Endothelial cell of umbilical vein (primary cell): ENCODE data around the gene STYX. TPM values are rescaled to one million over a fixed set of nuclear protein-coding genes. Genes with fewer than 3 reads are reported as not detected.
"Not testable (repeated sequence)": the region's sequence is repeated elsewhere in the genome, so short reads cannot be mapped to it uniquely, and the experiment has no call there.

Source experiments
- BruUV-seq: library from RNA; stranded (reverse); fragments of 400-500 nt; replicated peaks from 2 replicates; lab custom pipeline; 2021; lab: Mats Ljungman, UMichigan
- CTCF ChIA-PET: fragments of 300-600, 350-600 bp; sonication (Branson Sonifier 250); formaldehyde crosslinking; loops from one replicate; lab custom pipeline; 2021; ENCODE audit warnings: antibody characterized with exemption, inconsistent platforms; lab: Charles Lee
- POLR2A ChIA-PET: fragments of 300-600, 350-600 bp; sonication (Branson Sonifier 250); formaldehyde crosslinking; loops from one replicate; lab custom pipeline; 2021; ENCODE audit warnings: antibody characterized with exemption, inconsistent platforms; lab: Charles Lee
- DNase-seq: peaks from one replicate; pipeline ENCODE4 v3.0.0-alpha.2; 2011; ENCODE audit warnings: low read depth, low spot score
- FAIRE-seq: peaks from 2 replicates; lab custom pipeline; 2011; peaks lifted over from hg19 to GRCh38; lab: Jason Lieb, UNC
- H2AFZ ChIP-seq: 2 replicates; pipeline ENCODE4 v1.6.0; 2012; ENCODE audit warnings: low read depth, low read length, control low read depth, inconsistent platforms
- H3K27ac ChIP-seq: 2 replicates; pipeline ENCODE4 v1.5.1; 2011; ENCODE audit warnings: low read depth, mild to moderate bottlenecking, control low read depth, low read length, moderate library complexity; ENCODE audit not compliant: insufficient read depth
- H3K27me3 ChIP-seq, 2 experiments: 2 replicates each; pipeline versions ENCODE4 v1.6.0 to v1.6.1; 2011; ENCODE audit warnings: low read length in 2 of 2, mixed read lengths in 1 of 2; ENCODE audit not compliant: control insufficient read depth in 2 of 2, insufficient read depth in 2 of 2
- H3K36me3 ChIP-seq, 2 experiments: 2 replicates in 1 of 2; 3 replicates in 1 of 2; pipeline ENCODE4 v1.5.1; 2011; ENCODE audit warnings: low read length in 2 of 2, mild to moderate bottlenecking in 1 of 2, moderate library complexity in 1 of 2; ENCODE audit not compliant: control insufficient read depth in 2 of 2, insufficient read depth in 2 of 2; ENCODE audit errors: extremely low read depth in 1 of 2
- H3K4me1 ChIP-seq: 3 replicates; pipeline ENCODE4 v1.5.1; 2011; ENCODE audit warnings: mild to moderate bottlenecking, low read length; ENCODE audit not compliant: control insufficient read depth, insufficient read depth; ENCODE audit errors: extremely low read depth
- H3K4me2 ChIP-seq: 2 replicates; pipeline ENCODE4 v1.6.1; 2011; ENCODE audit warnings: low read length, control low read depth, mixed read lengths; ENCODE audit not compliant: insufficient read depth
- H3K4me3 ChIP-seq, 3 experiments: fragments of 200-600 bp in 1 of 3; sonication (generic), shearing (Covaris generic) in 1 of 3; replicated peaks in 1 of 3; 2 replicates each; pipeline ENCODE4 v1.5.1; 2011 to 2016; ENCODE audit warnings: control low read depth in 3 of 3, low read length in 3 of 3, mild to moderate bottlenecking in 2 of 3, inconsistent platforms in 1 of 3, low read depth in 1 of 3, moderate library complexity in 1 of 3; ENCODE audit not compliant: insufficient read depth in 1 of 3
- H3K79me2 ChIP-seq: 2 replicates; pipeline ENCODE4 v1.6.0; 2012; ENCODE audit warnings: low read length, inconsistent platforms; ENCODE audit not compliant: control insufficient read depth, insufficient read depth
- H3K9ac ChIP-seq: replicated peaks from 2 replicates; pipeline ENCODE3; 2011; ENCODE audit warnings: low read length, control low read depth; ENCODE audit not compliant: insufficient read depth; ENCODE audit errors: extremely low read depth
- H3K9me1 ChIP-seq: replicated peaks from 3 replicates; pipeline ENCODE4 v1.6.0; 2011; ENCODE audit warnings: mild to moderate bottlenecking, low read length; ENCODE audit not compliant: control insufficient read depth, insufficient read depth; ENCODE audit errors: extremely low read depth
- H3K9me3 ChIP-seq: replicated peaks from 2 replicates; pipeline ENCODE4 v1.5.1; 2012; ENCODE audit warnings: low read length, inconsistent platforms; ENCODE audit not compliant: control insufficient read depth, insufficient read depth
- H4K20me1 ChIP-seq: replicated peaks from 2 replicates; pipeline ENCODE3; 2011; ENCODE audit warnings: mild to moderate bottlenecking, low read length; ENCODE audit not compliant: control insufficient read depth, insufficient read depth; ENCODE audit errors: extremely low read depth
- CTCF ChIP-seq, 2 donors: IDR thresholded peaks; 1 replicate in 1 of 2; 2 replicates in 1 of 2; pipeline ENCODE4 v1.5.1; 2011; ENCODE audit warnings: low read length in 2 of 2, mild to moderate bottlenecking in 2 of 2, moderate library complexity in 2 of 2, control low read depth in 1 of 2, inconsistent platforms in 1 of 2, low read depth in 1 of 2; ENCODE audit not compliant: insufficient read depth in 1 of 2; ENCODE audit errors: extremely low read depth in 1 of 2
- EZH2 ChIP-seq: IDR thresholded peaks from 2 replicates; pipeline ENCODE4 v1.6.1; 2012; ENCODE audit warnings: borderline replicate concordance, low read depth, mild to moderate bottlenecking, moderate library complexity, low read length, inconsistent platforms; ENCODE audit not compliant: severe bottlenecking
- FOS ChIP-seq: IDR thresholded peaks from 2 replicates; pipeline ENCODE4 v1.6.1; 2011; ENCODE audit warnings: mild to moderate bottlenecking, low read length, moderate library complexity, borderline replicate concordance; ENCODE audit not compliant: insufficient read depth
- GATA2 ChIP-seq: IDR thresholded peaks from 2 replicates; pipeline ENCODE4 v1.7.0; 2011; ENCODE audit warnings: low read depth, mild to moderate bottlenecking, moderate library complexity, mixed read lengths, low read length; ENCODE audit not compliant: insufficient read length, insufficient read depth
- JUN ChIP-seq: IDR thresholded peaks from 2 replicates; pipeline ENCODE4 v1.6.1; 2011; ENCODE audit warnings: borderline replicate concordance, low read depth; ENCODE audit not compliant: insufficient read length, insufficient read depth
- MAX ChIP-seq: IDR thresholded peaks from 2 replicates; pipeline ENCODE4 v1.6.1; 2011; ENCODE audit not compliant: insufficient read depth, insufficient read length
- MYC ChIP-seq: IDR thresholded peaks from one replicate; pipeline ENCODE4 v1.6.1; 2011; ENCODE audit warnings: mild to moderate bottlenecking, low read depth, low read length
- POLR2A ChIP-seq: IDR thresholded peaks from 2 replicates; pipeline ENCODE4 v1.6.1; 2012; ENCODE audit warnings: low read depth, mild to moderate bottlenecking, control low read depth, low read length
- POLR2AphosphoS5 ChIP-seq: IDR thresholded peaks from 2 replicates; pipeline ENCODE4 v1.6.1; 2012; ENCODE audit warnings: low read depth, mild to moderate bottlenecking, control low read depth, low read length, moderate library complexity; ENCODE audit not compliant: insufficient read depth
- dilution Hi-C: fragments of 300-500 bp; cut with MboI; formaldehyde crosslinking; loops from one replicate; pipeline ENCODE4 v1.15.0; 2019; ENCODE audit warnings: low sequenced_read_pairs; ENCODE audit not compliant: extremely low pct_ligation_motif_present
- intact Hi-C: fragments of 100-400 bp; cut with micrococcal nuclease; formaldehyde crosslinking; loops from one replicate; pipeline ENCODE4 v1.10.0; 2022
- polyA plus RNA-seq, 4 experiments: library from polyadenylated mRNA; depleted of rRNA in 3 of 4; stranded (reverse) in 3 of 4; unstranded in 1 of 4; fragments of >200 nt; gene quantifications; 2 replicates each; pipeline versions ENCODE4 v1.2.1 to v1.2.3, GENCODE V29; 2011 to 2012; ENCODE audit warnings: missing spikeins in 1 of 4
- total RNA-seq: library from RNA; stranded (reverse); gene quantifications from 2 replicates; pipeline ENCODE4 v1.2.3, GENCODE V29; 2021

The STYX gene
- total and polyA plus RNA-seq, 2 donors (not counting 3 experiments of a cell fraction or from before 2014, with no cell fraction given) = 6.2 to 21.3 TPM

GRCh38 chr14:52724360-52724644 is 5.7 kb upstream of the STYX start:
- Histone ChIP-seq H3K79me2 (peaks cover 4% of the 10 kb centered on the region), H3K36me3 (peaks cover 18 to 33% of the 10 kb centered on the region in 2 experiments), H3K4me3 (no peak overlapping the region), H4K20me1 (no peaks in the 10 kb centered on the region), H3K9me3 (no peaks in the 10 kb centered on the region), H3K9ac (no peak overlapping the region), H3K9me1 (no peaks in the 10 kb centered on the region), H2AFZ (no peak overlapping the region), H3K4me1 (no peaks in the 10 kb centered on the region), H3K27me3 (no peaks in the 10 kb centered on the region), H3K27ac (no peak overlapping the region), H3K4me2 (no peak overlapping the region)
- FAIRE-seq (no peak), DNase-seq (no peak)
- ChIA-PET POLR2A (no interaction called here), CTCF (interaction anchor here (1.6 to 3.2 kb wide), 3 partner anchors 13 to 330 kb away, joined by 3 to 13 read pairs (median 11); no protein-coding TSS in a partner anchor)
- TF ChIP-seq GATA2 (no peak), POLR2A (no peak), FOS (no peak), MYC (no peak), MAX (no peak), POLR2AphosphoS5 (no peak), JUN (no peak), CTCF (IDR thresholded peaks at IDR 0.05; ENCODE audit: extremely low read depth in 1 of 2, insufficient read depth in 1 of 2, low read depth in 1 of 2, low read length in 2 of 2) (no peak), EZH2 (no peak)
- intact Hi-C loops = no loop called here
- dilution Hi-C loops = no loop called here
- BruUV-seq = no TSS peak

- H3K4me3 ChIP-seq, H4K20me1 ChIP-seq, H3K9me3 ChIP-seq, intact Hi-C loops, FAIRE-seq, BruUV-seq, H3K4me1 ChIP-seq, H3K27ac ChIP-seq, DNase-seq, H3K9ac ChIP-seq, H3K4me2 ChIP-seq, dilution Hi-C loops, H3K27me3 ChIP-seq, H3K9me1 ChIP-seq, H2AFZ ChIP-seq: not testable (repeated sequence)
- H3K79me2 ChIP-seq = peaks cover 18% of the 10 kb centered on the region
- peaks cover 10 to 26% of the 10 kb centered on the region in 2 experiments for H3K36me3 ChIP-seq
- ChIA-PET CTCF (interaction anchor here (1.6 kb wide), 1 partner anchor 11 kb away, joined by 3 read pairs; no protein-coding TSS in a partner anchor), POLR2A (interaction anchor here (0.9 kb wide), 1 partner anchor 11 kb away, joined by 5 read pairs; no protein-coding TSS in a partner anchor)
Observed at GRCh38 chr14:52727509-52727908, 2.5 kb upstream of the STYX start.

GRCh38 chr14:52729035-52729434 is 931 bp upstream of the STYX start:
- ChIA-PET CTCF (interaction anchor here (0.9 kb wide), 1 partner anchor 232 kb away, joined by 5 read pairs; no protein-coding TSS in a partner anchor), POLR2A (interaction anchor here (0.5 to 1.2 kb wide), 3 partner anchors 15 to 62 kb away, joined by 3 to 8 read pairs (median 3); partner anchors contain the start of gene GNPNAT1)
- H2AFZ ChIP-seq, H3K4me1 ChIP-seq, H3K27ac ChIP-seq, H3K9me1 ChIP-seq, H3K9ac ChIP-seq, H3K4me2 ChIP-seq, FAIRE-seq, H3K27me3 ChIP-seq, BruUV-seq, H4K20me1 ChIP-seq, dilution Hi-C loops, H3K4me3 ChIP-seq, H3K9me3 ChIP-seq, DNase-seq: not testable (repeated sequence)
- Histone ChIP-seq H3K79me2 (peaks cover 19% of the 10 kb centered on the region), H3K36me3 (peaks cover 4 to 16% of the 10 kb centered on the region in 2 experiments)
- intact Hi-C loops = loop anchor here (1.0 kb wide), 1 partner anchor 62 kb away; the partner anchor contains the start of gene GNPNAT1
